Right renal pelvis (tissue), 4 donors: Measurements from ENCODE around the gene LIF. TPM values are rescaled to one million over a fixed set of nuclear protein-coding genes. Genes with fewer than 3 reads are reported as not detected.
"Not testable (repeated sequence)": the region's sequence is repeated elsewhere in the genome, so short reads cannot be mapped to it uniquely, and the experiment has no call there.

ENCODE experiments used
- DNase-seq, 4 donors: peaks; one replicate each; pipeline ENCODE4 v3.0.0-alpha.2; 2013; ENCODE audit warnings: low read depth in 4 of 4, low spot score in 3 of 4, missing footprints in 1 of 4
- polyA plus RNA-seq, 4 donors: library from polyadenylated mRNA; unstranded; fragments of 120-200 nt; gene quantifications; one replicate each; pipeline ENCODE4 v1.2.1, GENCODE V29; 2013; ENCODE audit not compliant: insufficient read length in 4 of 4

Gene LIF
- polyA plus RNA-seq, 4 donors = 1.8 to 2.0 (median 1.9) TPM

- DNase-seq = no peak
Measured at GRCh38 chr22:30228509-30229359, 17.8 kb downstream of the LIF start.

DNA sequence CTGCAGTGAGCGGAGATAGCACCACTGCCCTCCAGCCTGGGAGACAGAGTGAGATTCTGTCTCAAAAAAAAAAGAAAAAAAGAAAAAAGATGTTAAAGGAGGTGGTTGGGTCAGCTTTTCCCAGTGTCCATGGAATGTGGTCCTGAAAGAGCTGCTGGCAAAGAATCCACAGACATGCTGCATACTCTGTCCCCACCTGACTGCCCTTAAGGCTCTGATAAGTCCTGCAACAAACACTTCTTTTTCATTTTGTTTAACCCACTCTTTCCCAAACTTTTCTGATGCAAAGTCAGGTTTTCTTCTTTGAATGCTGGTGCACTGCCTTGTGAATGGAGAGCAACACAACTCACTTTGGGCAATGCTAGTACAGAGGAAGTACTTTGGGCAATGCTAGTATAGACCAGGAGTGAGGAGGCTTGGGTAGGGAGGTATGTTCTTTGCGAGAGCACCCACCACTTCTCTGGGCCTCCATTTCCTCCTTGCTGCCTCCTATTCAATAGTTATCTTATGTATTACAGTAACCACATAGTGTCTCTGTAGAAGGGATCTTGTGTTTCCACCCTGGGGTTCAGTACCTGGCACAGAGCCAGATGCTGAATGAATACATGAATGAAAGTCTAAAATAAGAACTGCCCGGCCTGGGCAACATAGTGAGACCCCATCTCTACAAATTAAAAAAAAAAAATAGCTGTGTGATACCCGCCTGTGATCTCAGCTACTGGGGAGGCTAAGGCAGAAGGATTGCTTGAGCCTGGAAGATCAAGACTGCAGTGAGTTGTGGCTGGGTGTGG is 18.9 kb downstream of the LIF start:
- no peak for DNase-seq

DNA sequence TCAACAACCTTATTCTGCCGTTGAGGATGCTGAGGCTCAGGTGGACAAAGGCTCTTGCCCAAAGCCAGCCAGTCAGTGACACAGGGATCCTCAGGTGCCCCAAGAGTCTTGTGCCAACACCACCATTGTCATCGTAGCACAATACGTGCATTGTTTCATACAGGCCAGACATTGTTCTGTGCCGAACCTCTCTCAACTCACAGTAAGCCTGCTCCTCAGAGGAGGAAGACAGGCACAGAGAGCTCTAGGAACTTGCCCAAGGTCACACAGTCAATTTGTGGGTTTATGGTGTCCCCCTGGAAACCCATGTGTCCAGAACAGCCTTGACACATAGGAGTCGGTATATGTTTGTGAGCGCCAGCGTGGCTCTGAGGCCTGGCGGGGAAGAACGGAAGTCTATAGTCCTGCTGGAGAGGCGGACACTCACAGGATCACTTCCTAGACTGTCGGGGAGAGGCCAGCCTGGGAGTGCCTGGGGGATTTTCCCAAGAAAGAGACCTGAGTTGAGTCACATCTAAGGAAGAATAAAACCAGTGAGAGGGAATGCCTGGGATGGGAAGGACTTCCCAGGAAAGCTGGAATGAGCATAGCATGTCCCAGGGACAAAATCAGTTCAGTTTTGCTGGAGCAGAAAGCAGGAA is 20.2 kb downstream of the LIF start:
- DNase-seq = no peak

DNA sequence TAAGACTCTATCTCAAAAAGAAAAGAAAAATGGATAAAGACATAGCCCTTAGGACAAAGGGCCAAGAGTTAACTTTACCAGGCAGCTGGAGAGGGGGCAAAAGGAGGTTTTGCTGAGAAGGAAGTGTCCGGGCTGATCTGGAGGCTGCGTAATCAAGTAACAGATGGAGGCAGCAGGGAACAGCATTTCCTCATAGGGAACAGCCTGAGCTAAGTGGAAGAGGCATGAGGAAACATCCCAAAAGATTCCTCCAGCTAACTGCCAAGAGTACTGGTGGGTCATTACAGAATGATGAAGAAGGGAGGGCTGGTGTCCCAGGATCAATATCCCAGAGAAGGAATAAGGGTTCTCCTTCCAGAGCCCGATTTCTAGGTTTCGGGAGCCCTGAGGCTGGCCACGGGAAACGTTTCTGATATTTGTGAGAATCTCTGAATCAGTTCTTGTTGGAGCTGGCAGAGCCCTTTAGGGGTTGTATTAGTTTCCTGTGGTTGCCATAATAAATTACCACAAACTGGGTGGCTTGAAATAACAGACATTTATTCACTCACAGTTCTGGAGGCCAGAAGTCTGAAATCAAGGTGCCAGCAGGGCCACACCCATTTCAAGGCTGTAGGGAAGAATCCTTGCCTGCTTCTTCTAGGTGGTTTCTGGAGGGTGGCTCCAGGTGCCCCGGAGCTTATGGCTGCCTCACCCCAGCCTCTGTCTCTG is 21.2 kb downstream of the LIF start:
- no peak for DNase-seq

DNA sequence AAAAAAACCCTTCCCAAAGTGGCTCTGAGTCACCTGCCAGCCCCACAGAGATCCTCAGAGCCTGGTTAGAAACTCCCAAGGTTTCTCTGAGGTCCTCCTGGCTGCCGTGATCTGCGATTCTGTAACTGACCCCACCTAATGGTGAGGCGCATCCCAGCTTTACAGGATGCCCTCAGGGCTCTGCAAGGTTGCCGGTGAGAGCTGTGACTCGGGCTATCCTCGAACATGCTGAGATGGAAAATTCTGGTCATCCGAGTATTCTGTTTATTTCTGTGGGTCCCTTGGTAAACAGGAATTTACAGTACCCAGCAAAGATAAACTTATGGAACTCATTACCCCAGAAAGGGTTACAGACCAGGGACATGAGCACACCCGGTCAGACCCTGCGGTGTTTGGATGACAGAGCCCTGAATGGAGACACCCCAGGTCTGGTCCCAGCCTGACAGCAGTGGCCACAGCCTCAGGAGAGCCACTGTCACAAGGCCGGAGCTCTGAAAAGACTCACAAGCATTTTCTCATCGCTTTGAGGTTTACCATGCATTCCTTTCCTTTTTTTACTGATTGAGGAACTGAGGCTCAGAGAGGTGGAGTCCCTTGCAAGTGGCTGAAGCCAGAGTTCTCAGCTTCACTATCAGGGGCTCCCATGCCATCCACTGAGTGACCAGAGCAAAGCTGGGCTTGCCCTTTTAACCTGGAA is 22.2 kb downstream of the LIF start:
- no peak for DNase-seq

- no peak for DNase-seq
Measured at GRCh38 chr22:30223303-30223702, 23.3 kb downstream of the LIF start.

DNA sequence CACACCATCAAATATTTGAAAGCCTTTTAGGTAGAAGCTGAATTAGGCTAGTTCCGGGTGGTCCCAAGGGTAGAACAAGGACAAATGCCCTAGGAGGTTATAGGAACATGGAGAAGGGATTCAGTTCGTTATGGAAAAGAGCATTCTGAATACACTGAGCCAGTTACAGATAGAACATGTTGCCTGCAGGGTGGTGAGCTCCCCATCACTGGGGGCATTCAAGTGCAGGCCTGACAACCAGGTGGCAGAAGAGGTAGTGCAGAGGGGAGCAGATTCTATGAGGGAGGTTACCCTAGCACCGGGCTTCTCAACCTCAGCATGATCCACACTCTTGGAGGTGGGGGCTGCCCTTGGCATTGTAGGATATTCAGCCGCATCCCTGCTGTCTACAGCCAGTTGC is 24.2 kb downstream of the LIF start:
- no peak for DNase-seq

DNA sequence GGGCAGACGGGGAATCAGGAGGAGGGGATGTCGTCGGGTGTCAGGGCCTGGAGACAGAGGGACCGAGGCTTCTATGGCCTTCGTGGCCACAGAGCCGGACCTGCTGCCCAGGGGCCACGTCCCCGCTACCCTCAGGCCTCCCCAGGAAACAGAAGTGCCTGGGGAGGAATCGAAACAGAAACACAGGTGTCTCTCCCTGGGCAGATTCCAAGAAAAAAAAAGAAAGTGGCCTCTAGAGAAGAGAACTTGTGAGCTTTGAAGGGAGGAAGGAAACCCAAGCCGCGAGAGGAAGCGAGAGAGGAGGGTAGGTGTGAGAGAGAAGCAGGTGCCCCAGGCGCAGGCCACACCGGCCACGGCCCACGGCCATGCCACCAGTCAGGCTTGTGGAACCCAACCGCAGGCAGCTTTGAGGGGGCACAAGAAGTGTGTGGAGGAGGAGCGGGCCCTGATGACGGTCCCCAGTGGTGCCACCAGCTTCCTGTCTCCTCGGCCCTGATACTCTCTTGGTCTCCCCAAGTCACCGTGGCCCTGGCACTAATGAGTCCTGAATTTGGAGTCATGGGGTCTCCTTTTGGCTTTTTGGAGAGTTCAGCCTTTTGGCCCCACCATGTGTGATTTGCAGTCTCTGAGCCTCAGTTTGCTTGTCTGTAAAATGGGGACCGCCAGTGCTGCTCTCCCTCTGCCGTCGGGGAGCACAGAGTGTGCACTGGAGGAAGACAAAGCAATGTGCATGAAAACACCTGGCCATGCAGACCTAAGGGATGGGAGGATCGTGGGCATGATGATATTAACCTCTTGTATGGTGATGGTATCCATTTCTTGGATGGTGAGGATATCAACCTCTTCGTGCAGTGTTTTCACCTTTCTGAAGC is 25.2 kb downstream of the LIF start:
- DNase-seq = no peak

DNA sequence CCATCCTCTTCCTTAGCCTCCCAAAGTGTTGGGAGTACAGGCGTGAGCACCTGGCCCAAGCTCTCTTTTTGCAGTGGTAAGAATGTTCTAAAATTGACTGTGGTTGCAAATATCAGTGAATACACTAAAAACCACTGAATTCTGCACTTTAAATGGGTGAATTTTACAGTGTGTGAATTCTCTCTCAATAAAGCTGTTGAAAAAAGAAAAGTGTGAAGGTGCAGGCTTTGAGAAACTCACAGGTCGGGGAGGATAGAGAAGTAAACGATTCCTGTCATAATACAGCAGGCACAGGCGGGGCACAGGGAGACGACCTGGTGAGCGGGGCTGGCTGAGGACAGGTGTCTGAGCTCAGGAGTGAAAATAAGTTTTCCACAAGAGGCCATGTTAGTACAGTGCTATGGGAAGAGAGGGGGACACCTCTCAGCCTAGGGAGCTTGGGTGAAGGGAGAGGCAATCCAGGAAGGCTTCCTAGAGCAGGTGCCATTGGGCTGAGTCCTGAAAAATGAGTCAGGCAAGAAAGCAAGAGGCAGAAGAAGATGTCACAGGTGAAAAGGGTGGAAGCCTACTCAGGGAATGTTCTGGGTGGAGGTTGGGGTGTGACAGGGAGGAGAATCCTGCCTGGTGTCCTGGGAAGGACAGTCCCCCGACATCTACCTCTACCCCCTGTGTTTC is 26.1 kb downstream of the LIF start:
- DNase-seq = no peak

- DNase-seq = no peak
Measured at GRCh38 chr22:30219668-30220278, 26.8 kb downstream of the LIF start.

DNA sequence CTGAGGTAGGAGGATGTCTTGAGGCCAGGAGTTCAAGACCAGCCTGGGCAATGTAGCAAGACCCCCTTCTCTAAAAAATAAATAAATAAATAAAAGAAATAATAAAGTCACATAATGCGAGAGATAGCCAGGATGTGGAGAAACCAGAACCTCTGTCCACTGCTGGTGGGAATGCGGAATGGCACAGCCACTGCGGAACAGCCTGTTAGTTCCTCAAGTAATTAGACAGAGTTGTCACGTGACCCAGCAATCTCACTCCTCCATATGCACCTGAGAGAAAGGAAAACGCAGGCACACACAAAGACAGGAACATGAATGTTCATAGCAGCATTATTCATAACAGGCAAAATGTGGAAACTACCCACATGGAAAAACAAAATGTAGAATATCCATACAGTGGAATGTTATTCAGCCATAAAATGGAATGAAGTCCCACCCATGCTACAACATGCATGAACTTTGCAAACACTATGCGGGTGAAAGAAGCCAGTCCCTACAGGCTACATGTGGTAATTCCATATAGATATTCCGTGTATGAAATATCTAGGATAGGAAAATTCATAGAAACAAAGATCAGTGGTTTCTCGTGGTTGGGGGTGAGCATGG is 27.4 kb downstream of the LIF start:
- DNase-seq = no peak

DNA sequence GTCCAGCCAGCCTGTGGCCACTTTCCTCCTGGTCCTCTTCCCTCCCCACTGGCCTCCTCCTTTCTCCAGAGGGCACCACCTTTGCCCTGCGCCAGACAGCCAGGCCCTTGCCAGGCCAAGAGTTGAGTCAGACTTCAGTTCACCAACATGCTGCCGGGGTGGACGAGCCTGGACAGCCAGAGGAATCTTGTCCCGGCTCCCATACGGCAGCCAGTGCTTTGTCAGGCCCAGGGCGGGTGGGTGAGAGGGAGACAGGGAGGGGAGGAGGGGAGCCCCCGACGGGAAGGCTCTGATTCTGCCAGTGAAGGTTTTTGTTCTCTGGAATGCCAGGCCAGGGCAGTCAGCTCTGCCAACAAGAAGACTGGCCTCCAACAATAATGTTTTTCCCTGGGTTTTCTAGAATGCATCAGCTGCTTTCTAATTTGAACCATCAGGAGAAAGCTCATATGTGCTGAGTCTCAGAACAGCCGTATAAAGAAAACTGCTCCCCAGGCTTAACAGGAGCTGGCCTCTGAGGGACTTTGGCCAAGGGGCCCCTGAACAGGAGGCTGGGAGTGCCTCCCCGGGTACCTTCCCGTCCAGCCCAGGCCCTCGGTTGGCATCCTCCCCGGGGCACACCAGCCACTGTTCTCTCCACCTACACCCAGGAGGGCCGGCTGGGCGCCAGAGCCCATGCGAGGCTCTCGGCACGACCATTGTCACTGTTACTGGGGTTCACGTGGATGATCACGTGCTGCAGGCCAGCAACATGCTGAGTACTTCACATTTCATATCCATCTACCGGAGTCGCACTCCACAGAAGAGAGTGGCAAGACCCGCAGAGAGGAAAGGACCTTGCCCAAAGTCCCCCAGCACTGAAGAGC is 28.6 kb downstream of the LIF start:
- DNase-seq = no peak

GRCh38 chr22:30216710-30217109 is 29.8 kb downstream of the LIF start:
- no peak for DNase-seq

- DNase-seq = not testable (repeated sequence)
Measured at GRCh38 chr22:30216272-30216671, 30.3 kb downstream of the LIF start.

GRCh38 chr22:30214703-30215407 is 31.7 kb downstream of the LIF start:
- no peak for DNase-seq

GRCh38 chr22:30212996-30213441 is 33.5 kb downstream of the LIF start:
- DNase-seq = no peak
